Stimulated activated CD4-positive, alpha-beta T cell treated with anti-CD3 and anti-CD28 coated beads, Interleukin-12 subunit alpha, Interleukin-12 subunit beta, amount 100 ng/mL, for 4 hours (primary cell): ENCODE data around the gene ASPHD2.
A peak's percentile ranks its signal among the peaks of the same experiment; 100 is the strongest.

ENCODE experiments used
- DNase-seq: peaks from one replicate; pipeline ENCODE4 v3.0.0-alpha.2; 2020

The ASPHD2 gene

DNA sequence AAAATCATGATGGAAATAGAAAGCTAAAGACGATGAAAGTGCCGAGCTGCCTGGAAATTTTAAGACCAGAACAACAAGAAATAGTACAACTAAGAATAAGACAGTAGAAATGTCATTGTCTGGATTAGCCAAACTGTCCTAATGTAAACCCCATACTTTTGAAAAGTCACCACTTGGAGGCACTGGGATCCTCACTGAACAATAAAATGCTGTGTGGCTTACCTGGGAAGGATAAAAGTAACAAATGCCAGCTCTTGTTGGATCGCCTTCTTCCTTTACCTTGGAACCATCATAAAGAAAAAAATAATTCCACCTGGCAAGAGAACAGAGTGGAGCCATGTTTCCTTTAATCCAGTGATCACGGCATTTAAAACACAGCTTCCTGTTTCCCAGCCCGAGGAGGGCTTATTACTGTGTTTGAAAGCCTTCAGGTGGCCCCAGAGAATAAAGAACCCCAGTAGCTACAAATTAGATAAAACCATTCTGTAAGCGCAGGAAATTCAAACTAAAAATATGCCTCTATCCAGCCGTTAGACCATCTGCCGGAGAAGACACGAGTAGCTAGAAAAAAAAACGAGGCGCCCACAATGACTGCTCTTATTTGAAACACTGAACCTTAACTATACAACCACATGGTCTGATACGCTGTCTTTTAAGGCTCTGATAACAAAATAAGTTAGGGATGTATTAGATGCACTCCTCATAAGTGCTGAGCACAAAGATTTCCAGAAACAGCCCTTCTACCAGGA is 50.2 kb downstream of the ASPHD2 start:
- DNase-seq: no peak

DNA sequence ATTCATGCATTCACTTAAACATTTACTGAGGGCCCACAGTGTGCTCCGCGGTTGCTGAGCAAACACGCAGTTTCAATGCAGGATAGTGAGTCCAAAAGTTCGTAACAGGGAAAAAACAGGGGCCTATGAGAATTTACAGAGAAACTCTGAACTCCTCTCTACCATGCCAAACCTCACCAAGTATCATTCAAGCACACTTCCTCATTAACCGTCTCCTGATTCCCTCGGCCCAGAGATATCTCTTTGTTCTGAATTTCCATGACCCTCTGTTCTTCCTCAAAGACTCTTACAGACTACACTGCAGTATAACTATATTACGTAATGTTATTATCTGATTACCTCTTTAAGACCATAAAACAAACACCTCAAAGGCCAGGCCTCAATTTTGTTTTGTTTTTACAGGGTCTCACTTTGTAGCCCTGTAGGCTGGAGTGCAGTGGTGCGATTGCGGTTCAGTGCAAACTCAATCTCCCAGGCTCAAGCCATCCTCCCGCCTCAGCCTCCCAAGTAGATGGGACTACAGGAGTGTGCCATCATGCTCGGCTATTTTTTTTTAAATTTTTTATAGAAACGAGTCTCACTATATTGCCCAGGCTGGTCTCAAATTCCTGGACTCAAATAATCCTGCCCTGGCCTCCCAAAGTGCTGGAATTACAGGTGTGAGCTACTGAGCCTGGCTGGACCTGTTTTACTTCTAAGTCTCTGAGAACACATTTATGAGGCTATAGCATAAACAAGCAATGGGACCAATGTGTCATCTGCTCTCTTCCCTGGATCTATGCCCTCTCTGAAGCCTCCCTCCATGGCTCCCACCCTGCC is 50.9 kb downstream of the ASPHD2 start:
- no peak for DNase-seq

DNA sequence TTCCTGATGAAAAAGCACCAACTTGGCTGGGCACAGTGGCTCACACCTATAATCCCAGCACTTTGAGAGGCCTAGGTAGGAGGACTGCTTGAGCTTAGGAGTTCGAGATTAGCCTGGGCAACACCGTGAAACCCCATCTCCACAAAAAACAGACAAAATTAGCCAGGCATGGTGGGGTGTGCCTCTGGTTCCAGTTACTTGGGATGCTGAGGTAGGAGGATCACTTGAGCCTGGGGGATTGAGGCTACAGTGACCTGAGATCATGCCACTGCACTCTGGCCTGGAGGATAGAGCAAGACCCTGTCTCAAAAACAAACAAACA is 51.5 kb downstream of the ASPHD2 start:
- no peak for DNase-seq

DNA sequence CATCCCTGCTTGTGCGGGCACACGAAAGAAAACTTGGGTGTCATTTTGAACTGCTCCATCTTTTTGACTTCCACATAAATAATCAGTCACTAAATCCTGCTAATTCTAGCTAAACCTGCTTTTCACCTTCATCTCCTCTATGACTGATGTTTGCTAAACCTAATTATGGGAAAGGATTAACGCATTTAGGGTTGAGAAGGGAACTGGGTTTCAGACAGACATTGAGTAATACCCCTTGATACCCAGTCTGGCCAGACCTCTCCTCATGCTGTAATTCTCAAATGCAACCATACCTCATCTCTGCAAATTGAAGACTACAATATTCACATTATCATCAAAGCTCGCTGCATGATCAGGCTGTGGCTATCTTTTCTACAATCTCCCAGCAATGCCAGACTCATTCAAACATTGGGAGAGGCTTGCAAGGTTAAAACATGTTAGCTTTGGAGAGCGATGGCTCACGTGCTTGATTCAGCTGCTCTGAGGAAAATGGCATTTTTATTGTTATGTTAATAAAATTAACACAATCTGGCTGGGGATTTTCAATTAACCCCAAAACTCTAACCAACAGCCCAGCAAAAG is 52.1 kb downstream of the ASPHD2 start:
- DNase-seq: no peak

DNA sequence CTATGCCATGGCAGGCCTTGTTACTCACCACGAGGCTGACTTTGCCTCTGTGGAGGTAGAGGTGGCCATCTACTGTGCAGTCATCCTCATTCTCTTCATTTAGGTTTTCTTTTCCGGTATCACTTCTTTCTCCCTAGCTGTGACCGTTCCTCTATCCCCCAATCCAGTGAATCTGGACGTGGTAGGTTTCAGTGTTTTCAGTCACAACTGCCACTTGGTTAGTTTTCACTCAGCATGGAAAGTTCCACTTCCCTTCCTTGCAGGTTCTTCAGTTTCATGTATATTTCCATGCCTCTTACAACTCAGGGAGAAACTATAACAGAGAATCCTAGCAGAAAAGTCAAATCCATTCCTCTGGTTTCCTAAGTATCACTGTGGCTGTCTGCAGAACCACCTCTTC is 52.6 kb downstream of the ASPHD2 start:
- no peak for DNase-seq

DNA sequence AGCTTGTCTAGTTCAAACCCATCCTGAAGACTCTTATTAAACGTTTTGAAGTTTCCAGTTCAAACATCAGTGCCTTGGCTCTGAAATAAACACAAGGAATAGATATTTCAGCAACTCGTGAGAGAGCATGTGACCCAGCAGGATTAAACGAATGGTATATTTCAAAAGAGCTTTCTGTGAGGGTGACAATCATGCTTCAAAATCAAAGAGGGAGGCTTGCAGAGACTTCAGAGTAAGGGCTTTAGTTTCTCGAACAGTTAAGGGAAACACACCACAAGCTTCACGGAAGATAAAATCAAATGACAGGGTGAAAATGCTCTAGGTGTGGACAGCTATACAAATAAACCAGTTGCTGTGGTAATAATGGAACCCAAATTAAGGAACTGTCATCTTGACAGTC is 53.1 kb downstream of the ASPHD2 start:
- no peak for DNase-seq

DNA sequence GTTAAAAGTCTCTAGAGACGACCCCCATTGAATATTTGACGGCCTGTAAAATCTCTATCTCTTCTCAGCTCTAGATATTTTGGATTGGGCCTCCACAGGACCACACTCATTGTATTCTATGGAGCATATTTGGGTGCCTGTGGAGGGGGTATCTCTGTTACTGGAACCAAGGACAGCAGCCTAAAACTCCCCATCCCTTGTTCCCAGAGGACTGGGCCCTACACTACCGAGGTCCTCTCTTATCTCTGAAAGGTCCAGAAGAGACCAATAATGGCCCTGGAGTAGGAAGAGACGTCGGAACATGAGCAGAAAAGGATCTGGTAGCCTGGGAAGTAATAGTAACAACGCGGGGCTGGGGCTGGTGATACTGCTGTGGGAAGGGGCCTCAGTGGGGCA is 54.0 kb downstream of the ASPHD2 start:
- no peak for DNase-seq

DNA sequence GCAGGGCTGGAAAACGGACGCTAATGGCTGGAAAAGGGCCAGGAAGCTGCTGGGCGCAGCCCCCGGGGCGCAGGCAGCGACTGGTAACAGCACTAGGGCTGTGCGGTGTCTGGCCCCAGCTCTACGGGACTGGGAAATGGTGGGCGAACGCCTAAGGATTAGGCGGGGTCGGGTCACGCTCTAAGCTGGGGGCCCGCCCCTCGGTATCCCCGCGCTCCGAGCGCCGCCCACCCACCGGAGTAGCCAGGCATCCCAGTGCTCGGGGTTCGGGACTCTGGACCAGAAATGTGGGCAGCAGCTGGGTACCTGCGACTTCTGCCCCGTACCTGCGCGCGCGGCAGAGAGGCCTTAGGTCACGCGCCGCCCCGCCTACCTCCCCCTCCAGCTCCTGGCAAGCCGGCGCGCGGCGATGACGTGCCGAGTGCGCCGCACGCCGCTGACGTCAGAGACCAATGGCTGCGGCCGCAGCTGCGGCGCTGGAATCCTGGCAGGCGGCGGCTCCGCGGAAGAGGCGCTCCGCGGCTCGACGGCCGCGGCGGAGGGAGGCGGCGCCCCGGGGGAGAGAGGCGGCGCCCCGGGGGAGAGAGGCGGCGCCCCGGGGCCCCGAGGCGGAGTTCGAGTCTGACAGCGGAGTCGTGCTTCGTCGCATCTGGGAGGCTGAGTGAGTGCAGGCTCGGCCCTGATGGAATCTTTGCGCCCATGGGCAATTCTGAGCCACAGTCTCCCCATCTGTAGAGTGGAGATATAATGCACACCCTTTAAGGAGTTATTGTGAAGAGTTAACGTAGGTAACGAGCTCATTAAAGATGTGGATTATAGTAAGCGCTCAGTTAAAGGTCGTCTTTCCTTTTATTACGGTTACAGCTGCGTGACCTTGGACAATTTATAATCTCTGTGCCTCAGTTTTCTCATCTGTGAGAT is 54.6 kb downstream of the ASPHD2 start, which contains the start of the genes HPS4 and SRRD:
HPS4 (minus strand) TSS at position 345 of the 921 bp plus-strand sequence. CDS start 2,021 bp downstream, outside the sequence.
SRRD (plus strand) TSS at position 439 of the 921 bp plus-strand sequence; CDS start at position 453, 14 bp downstream.
- DNase-seq: peak; percentile 91

DNA sequence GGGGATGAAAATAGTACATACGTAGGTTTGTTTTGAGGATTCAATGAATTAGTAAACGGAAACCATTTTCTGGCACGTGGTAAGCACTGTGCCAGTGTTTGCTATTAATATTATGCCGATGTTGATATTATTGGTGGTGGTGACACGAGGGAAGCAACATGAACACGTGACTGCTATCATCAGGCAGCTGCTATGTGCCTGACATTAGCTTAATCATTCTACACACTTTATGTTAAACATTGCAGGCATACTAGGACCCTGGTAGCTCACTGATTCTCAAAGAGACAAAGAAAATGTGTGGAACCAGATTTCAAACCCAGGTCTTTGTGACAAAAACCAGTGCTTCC is 55.3 kb downstream of the ASPHD2 start:
- no peak for DNase-seq

DNA sequence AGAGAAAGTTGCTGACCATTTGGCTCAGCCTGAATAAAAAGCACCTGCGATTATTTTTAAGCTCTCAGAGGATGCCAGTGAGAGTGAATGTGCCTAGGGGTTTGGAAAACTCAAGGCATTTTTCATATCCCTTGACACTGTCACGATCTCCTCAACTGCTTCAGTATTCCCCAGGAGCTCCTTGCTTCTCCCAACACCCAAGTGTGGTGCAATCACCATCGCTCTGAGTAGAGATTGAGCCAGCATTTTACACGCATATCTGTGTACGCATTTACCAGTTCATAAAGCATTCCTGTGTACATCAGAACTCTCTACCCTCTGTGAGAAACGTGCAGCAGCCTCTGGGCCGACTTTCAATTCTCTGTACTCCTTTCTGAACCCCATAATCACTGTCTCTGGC is 56.0 kb downstream of the ASPHD2 start:
- DNase-seq: no peak

DNA sequence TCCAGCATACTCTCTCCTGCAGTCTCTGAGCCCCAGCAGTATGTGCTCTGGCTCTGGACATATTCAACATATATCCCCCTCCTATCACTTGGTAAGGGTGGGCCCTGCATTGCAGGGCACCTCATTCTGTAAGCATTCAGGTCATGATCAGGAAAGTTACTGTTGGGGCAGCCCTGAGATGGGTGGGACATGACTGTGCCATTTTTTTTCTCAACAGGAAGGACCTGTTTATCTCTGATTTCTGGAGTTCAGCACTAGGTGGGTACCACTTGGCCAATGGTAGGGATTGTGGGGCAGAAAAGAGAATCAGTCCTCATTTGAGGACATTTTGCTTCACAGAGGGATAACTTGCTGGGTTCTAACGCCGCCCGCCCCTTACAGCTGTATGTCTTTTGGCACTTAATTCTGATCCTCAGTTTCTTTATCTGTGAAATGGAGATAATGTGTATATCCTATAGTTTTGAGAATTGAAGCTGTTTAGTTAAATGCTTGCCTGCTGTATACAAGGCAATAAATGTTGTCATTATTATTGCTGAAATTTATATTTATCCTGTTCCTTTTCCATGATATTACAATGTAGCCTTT is 56.8 kb downstream of the ASPHD2 start:
- no peak for DNase-seq

DNA sequence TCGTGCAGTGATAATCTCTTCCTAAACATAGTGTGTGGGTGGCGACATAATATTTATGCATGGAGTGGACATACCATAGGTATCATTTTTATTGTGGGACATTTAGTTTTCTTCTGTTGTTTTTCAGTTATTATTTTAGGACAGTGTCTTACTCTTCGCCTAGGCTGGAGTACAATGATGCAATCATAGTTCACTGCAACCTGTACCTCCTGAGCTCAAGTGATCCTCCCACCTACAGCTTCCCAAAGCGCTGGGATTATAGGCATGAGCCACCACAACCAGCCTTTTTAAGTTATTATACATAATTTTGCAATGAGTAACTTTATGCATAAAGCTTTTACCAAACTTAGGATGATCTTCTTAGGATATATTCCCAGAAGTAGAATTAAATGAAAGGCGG is 57.3 kb downstream of the ASPHD2 start:
- no peak for DNase-seq

DNA sequence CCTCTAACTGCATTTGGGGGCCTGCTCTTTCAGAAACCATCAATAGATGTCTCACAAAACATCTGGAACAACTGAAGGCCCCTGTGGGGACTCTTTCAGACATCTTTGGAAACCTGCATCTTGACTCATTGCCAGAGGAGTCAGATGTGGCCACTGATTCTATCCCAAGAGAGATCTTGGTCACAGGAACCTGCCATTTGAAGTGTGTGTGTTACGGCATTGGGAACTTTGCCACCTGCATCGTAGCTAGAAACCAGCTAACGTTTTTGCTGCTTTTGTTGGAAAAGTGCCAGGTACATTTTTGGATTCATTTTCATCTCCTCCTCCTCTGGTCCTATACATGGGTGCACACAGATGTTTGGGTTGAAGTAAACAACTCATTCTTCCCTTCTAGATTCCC is 58.9 kb downstream of the ASPHD2 start:
- no peak for DNase-seq

DNA sequence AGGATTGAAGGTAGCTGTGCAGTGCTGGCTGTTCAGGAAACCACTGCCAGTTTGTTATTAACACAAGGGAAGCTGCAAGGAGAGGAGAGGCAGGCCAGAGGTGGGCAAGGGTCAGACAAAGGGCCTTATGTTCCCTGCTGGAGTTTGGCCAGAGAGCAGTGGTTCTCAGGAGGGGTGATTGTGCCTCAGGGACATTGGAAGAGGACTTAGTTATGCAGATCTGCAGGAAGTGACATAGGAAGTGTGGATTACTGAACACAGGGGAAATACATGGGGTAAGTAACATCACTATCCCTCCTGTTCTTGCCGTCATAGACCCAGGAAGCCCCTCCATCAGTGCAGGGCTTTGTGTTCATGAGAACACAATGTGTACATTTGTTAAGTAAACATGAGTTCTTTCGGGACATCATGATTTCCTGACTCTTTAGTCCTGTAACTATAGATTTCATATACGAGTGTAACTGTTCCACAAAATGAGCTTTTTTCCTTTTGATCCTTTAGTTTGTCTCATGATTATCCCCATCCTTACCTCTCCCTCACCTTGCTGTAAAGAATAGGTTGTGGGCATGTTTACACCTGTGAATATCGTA is 60.5 kb downstream of the ASPHD2 start:
- no peak for DNase-seq

DNA sequence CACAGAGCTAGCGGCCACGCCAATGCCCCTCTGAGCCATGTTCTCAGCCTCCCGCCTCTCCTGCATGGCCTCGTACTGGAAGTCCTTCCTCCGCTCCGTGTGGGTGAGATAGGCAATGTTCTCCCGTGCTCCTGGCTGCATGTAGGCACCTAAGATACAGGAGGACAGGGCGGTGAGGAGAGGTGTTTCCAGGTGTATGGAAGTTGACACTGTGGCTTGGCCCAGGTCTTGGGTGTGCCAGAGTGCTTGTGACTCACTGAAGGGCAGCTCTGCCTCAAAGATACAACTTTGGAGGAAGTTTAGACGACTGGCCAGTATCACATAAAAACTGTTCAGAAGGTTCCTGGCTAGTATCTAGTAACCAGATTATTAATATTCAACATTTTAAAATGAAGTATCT is 63.2 kb downstream of the ASPHD2 start:
- no peak for DNase-seq

DNA sequence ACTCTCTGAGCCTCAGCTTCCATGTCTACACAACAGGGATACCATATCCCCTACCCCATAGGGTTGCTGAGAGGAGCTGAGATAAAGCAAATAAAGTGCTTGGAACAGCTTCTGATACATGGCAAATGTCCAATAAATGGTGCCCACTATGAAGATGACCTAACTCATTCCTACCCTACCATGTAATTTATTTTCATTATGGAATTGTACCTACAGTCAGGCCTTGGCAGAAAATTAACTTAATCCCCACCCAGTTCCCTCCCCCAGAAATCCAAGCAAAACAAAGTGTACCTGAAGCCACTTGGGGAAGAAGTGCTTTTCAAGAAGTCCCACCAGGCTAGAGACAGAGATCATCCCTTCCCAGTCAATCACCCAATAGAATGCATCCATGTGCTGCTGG is 65.4 kb downstream of the ASPHD2 start:
- no peak for DNase-seq
